ENCODE data around the gene LLCFC1. TPM values are rescaled to one million over a fixed set of nuclear protein-coding genes. Genes with fewer than 3 reads are reported as not detected.

Gene LLCFC1
- total RNA-seq, 1 donor from 2014 or later, result not detected

- Mint-ChIP-seq H3K27ac (ENCODE audit: unreplicated experiment) (no peak overlapping the region), H3K27me3 (ENCODE audit: unreplicated experiment) (peaks cover 2% of the 10 kb centered on the region), H3K36me3 (ENCODE audit: unreplicated experiment) (no peaks in the 10 kb centered on the region), H3K4me3 (ENCODE audit: unreplicated experiment) (no peak overlapping the region), H3K9me3 (ENCODE audit: unreplicated experiment) (no peaks in the 10 kb centered on the region), H3K4me1 (ENCODE audit: low read depth, unreplicated experiment) (no peaks in the 10 kb centered on the region)
- TF ChIP-seq CTCF (IDR thresholded peaks at IDR 0.05; ENCODE audit: partially characterized antibody, unreplicated experiment), result no peak
- DNase-seq, result no peak
Measured at GRCh38 chr7:142916508-142916907, 22.8 kb upstream of the LLCFC1 start.

- Mint-ChIP-seq H3K27ac (ENCODE audit: unreplicated experiment) (no peak overlapping the region), H3K4me1 (ENCODE audit: low read depth, unreplicated experiment) (no peaks in the 10 kb centered on the region), H3K27me3 (ENCODE audit: unreplicated experiment) (no peaks in the 10 kb centered on the region), H3K36me3 (ENCODE audit: unreplicated experiment) (no peaks in the 10 kb centered on the region), H3K9me3 (ENCODE audit: unreplicated experiment) (no peaks in the 10 kb centered on the region), H3K4me3 (ENCODE audit: unreplicated experiment) (no peak overlapping the region)
- no peak for TF ChIP-seq CTCF (IDR thresholded peaks at IDR 0.05; ENCODE audit: partially characterized antibody, unreplicated experiment)
- no peak for DNase-seq
Measured at GRCh38 chr7:142917447-142917846, 21.8 kb upstream of the LLCFC1 start.

- Mint-ChIP-seq H3K4me1 (ENCODE audit: low read depth, unreplicated experiment) (no peaks in the 10 kb centered on the region), H3K9me3 (ENCODE audit: unreplicated experiment) (no peaks in the 10 kb centered on the region), H3K36me3 (ENCODE audit: unreplicated experiment) (no peaks in the 10 kb centered on the region), H3K27ac (ENCODE audit: unreplicated experiment) (no peak overlapping the region), H3K4me3 (ENCODE audit: unreplicated experiment) (no peak overlapping the region), H3K27me3 (ENCODE audit: unreplicated experiment) (no peaks in the 10 kb centered on the region)
- TF ChIP-seq CTCF (IDR thresholded peaks at IDR 0.05; ENCODE audit: partially characterized antibody, unreplicated experiment), result no peak
- DNase-seq, result no peak
Measured at GRCh38 chr7:142918901-142919300, 20.4 kb upstream of the LLCFC1 start.

- no peaks in the 10 kb centered on the region for H3K9me3 Mint-ChIP-seq (ENCODE audit: unreplicated experiment)
- no peak for DNase-seq
- TF ChIP-seq CTCF (IDR thresholded peaks at IDR 0.05; ENCODE audit: partially characterized antibody, unreplicated experiment), result no peak
- no peak overlapping the region for H3K27ac Mint-ChIP-seq (ENCODE audit: unreplicated experiment)
- H3K27me3 Mint-ChIP-seq (ENCODE audit: unreplicated experiment), result no peaks in the 10 kb centered on the region
- no peak overlapping the region for H3K4me3 Mint-ChIP-seq (ENCODE audit: unreplicated experiment)
- H3K36me3 Mint-ChIP-seq (ENCODE audit: unreplicated experiment), result no peaks in the 10 kb centered on the region
- no peaks in the 10 kb centered on the region for H3K4me1 Mint-ChIP-seq (ENCODE audit: low read depth, unreplicated experiment)
Measured at GRCh38 chr7:142919656-142920055, 19.6 kb upstream of the LLCFC1 start.

GRCh38 chr7:142923391-142923790, 15.9 kb upstream of the LLCFC1 start:
- TF ChIP-seq CTCF (IDR thresholded peaks at IDR 0.05; ENCODE audit: partially characterized antibody, unreplicated experiment), result no peak
- H3K4me1 Mint-ChIP-seq (ENCODE audit: low read depth, unreplicated experiment), result no peaks in the 10 kb centered on the region
- no peaks in the 10 kb centered on the region for H3K27me3 Mint-ChIP-seq (ENCODE audit: unreplicated experiment)
- DNase-seq, result no peak
- H3K36me3 Mint-ChIP-seq (ENCODE audit: unreplicated experiment), result no peaks in the 10 kb centered on the region
- H3K27ac Mint-ChIP-seq (ENCODE audit: unreplicated experiment), result no peak overlapping the region
- H3K4me3 Mint-ChIP-seq (ENCODE audit: unreplicated experiment), result no peak overlapping the region
- H3K9me3 Mint-ChIP-seq (ENCODE audit: unreplicated experiment), result no peaks in the 10 kb centered on the region

Measured in glutamatergic neuron (in vitro differentiated cells).